ENCODE data around the gene MYADML2. TPM values are rescaled to one million over a fixed set of nuclear protein-coding genes. Genes with fewer than 3 reads are reported as not detected.

Gene MYADML2
- total and polyA plus RNA-seq, 2 of the 8 experiments (the other 6 are each of a cell fraction or from before 2014, with no cell fraction given) = 0.26 to 0.47 TPM

DNA sequence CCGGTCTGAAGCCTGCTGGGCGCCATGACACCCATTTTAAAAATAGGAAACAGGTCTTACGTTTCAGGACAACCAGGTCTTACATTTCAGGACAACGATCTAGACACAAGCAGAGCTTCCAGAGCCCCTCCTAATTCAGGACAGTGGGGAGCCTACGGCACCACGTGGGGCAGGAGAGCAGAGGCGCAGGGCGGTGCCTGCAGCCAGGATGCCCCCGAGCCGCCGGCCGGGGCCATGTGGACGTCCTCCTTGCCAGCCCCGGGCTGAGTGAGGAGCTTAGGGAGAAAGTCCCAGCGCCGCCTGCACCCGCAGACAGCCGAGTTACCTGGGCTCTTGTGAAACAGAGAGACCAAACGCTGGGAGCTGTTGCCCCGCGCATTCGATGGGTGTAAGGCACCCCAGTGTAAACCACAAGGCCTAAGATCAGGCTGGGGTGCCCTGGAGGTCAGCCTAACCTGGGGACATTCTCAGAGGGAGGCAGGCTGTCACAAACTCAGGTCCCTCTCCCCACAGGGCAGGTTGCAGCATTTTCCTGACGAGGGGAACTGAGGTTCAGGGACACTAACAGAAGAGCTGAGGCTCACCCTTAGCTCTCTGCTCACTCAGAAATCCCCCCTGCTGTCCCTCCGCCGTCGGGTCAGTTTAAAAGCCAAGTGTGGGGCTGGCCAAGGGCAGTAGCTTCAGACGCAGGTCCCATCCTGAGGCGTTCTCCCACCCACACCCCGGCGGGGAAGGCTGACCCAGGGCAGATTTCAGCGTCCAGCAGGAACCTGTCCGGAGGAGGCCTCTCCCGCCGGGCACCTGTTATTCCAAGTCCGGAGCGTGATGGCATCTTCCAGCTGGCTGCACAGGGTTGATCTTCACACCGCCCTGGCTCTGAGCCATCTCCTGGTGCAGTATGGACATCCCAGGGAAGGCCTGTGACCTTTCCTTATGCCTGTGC, 15.7 kb upstream of the MYADML2 start:
- WGBS, 2 experiments (ENCODE audit: extremely low coverage in 1 of 2, insufficient coverage in 1 of 2, insufficient read length in 1 of 2, insufficient replicate concordance in 2 of 2, low coverage in 1 of 2, low lambda C conversion rate in 2 of 2, missing lambda C conversion rate in 1 of 2) = 77% methylated on average over 37 of the region's 37 CpGs; no CpG with 5 or more reads in 1 of the 2 experiments
- H3K4me2 ChIP-seq (ENCODE audit: insufficient read depth in 1 of 2, low read depth in 2 of 2, low read length in 2 of 2) = no peak overlapping the region

More for the DNA sequence above, 15.7 kb upstream of the MYADML2 start:
- H2BK120ac ChIP-seq (replicated peaks; ENCODE audit: low read depth, low read length) = no peak overlapping the region
- peaks cover 45 to 84% (median 74%) of the 10 kb centered on the region in 4 experiments for H3K27me3 ChIP-seq (replicated peaks in 1 of 4; ENCODE audit: control insufficient read depth in 3 of 4, extremely low read depth in 1 of 4, insufficient read depth in 3 of 4, low read length in 3 of 4)
- no peak overlapping the region for H2AFZ ChIP-seq (ENCODE audit: low read length)
- H3K9me3 ChIP-seq (ENCODE audit: insufficient read depth in 2 of 2, low read depth in 1 of 2, low read length in 1 of 2) = no peaks in the 10 kb centered on the region
- H3K4me1 ChIP-seq (replicated peaks in 1 of 4; ENCODE audit: control insufficient read depth in 3 of 4, insufficient read depth in 4 of 4, low read length in 3 of 4) = peaks cover 0 to 22% (median 17%) of the 10 kb centered on the region in 4 experiments; a peak in 6 of 7 replicates
- peaks cover 4% of the 10 kb centered on the region; the same call in 1 of the 2 replicates for H3K23me2 ChIP-seq (ENCODE audit: low read depth, low read length)
- H3K79me2 ChIP-seq (ENCODE audit: control insufficient read depth in 1 of 2, insufficient read depth in 2 of 2, low read length in 2 of 2) = no peaks in the 10 kb centered on the region
- H3K4ac ChIP-seq (replicated peaks; ENCODE audit: insufficient read length, low read depth, low read length) = no peak overlapping the region
- ChIA-PET CTCF (ENCODE audit: partially characterized antibody) (interaction anchor here (0.6 to 5.1 kb wide), 10 partner anchors 13 to 59 kb away, joined by 3 to 22 read pairs (median 4); partner anchors contain the start of gene ASPSCR1), POLR2A (ENCODE audit: partially characterized antibody) (interaction anchor here (0.7 to 1.5 kb wide), 8 partner anchors 15 to 146 kb away, joined by 3 to 6 read pairs (median 4); partner anchors contain the start of genes ASPSCR1, MAFG and MYADML2)
- no peak overlapping the region for H2AK5ac ChIP-seq (ENCODE audit: low read depth, low read length)
- H2BK20ac ChIP-seq (ENCODE audit: low read length) = no peak overlapping the region
- no peak overlapping the region for H2BK5ac ChIP-seq (ENCODE audit: low read depth, low read length)
- H4K20me1 ChIP-seq (replicated peaks in 1 of 2; ENCODE audit: control insufficient read depth in 1 of 2, insufficient read depth in 2 of 2, low read length in 2 of 2) = peaks cover 2 to 3% of the 10 kb centered on the region in 2 experiments
- peaks cover 0 to 13% (median 0%) of the 10 kb centered on the region in 4 experiments; a peak in 1 of 8 replicates for H3K36me3 ChIP-seq (ENCODE audit: control insufficient read depth in 2 of 4, insufficient read depth in 4 of 4, low read length in 3 of 4)
- no peak for DNase-seq (ENCODE audit: low read depth in 1 of 2, low spot score in 2 of 2)
- H4K8ac ChIP-seq (ENCODE audit: extremely low read depth, insufficient read depth, low read length) = no peak overlapping the region
- H3K18ac ChIP-seq (ENCODE audit: extremely low read depth, low read length) = no peak overlapping the region
- no peak overlapping the region for H3K14ac ChIP-seq (ENCODE audit: insufficient read length)
- H3K79me1 ChIP-seq (ENCODE audit: low read depth, low read length) = no peaks in the 10 kb centered on the region
- H4K5ac ChIP-seq (ENCODE audit: insufficient read length, low read depth, low read length) = no peak overlapping the region
- TF ChIP-seq EZH2 (IDR thresholded peaks at IDR 0.05; ENCODE audit: low read depth, low read length, severe bottlenecking) = peak; percentile 1
- no peak for TF ChIP-seq HDAC6 (IDR thresholded peaks at IDR 0.05; ENCODE audit: low read depth, low read length)
- H2BK15ac ChIP-seq (ENCODE audit: low read length) = peak overlapping the region; percentile 19; the same call in 1 of the 2 replicates
- no peak overlapping the region for H4K91ac ChIP-seq (replicated peaks; ENCODE audit: insufficient read length, low read length)
- FAIRE-seq = no peak
- no peak overlapping the region for H3K27ac ChIP-seq (ENCODE audit: low read depth, low read length)
- H3K9ac ChIP-seq (replicated peaks in 1 of 4; ENCODE audit: extremely low read depth in 1 of 4, low read depth in 3 of 4, low read length in 3 of 4) = no peak overlapping the region
- no peak overlapping the region for H3K56ac ChIP-seq (replicated peaks; ENCODE audit: insufficient read length, low read depth, low read length)
- H2BK12ac ChIP-seq (ENCODE audit: low read depth, low read length) = peak overlapping the region; percentile 79; the same call in 1 of the 2 replicates
- no peak overlapping the region for H3K4me3 ChIP-seq (ENCODE audit: extremely low read depth in 1 of 4, insufficient read depth in 2 of 4, low read depth in 3 of 4, low read length in 4 of 4)
- no peak overlapping the region for H3K23ac ChIP-seq (ENCODE audit: insufficient read length)
